Hematopoietic multipotent progenitor cell (in vitro differentiated cells): ENCODE results near the gene ATRN. TPM values are rescaled to one million over a fixed set of nuclear protein-coding genes. Genes with fewer than 3 reads are reported as not detected.

Experiments used
- DNase-seq, 3 donors: peaks; one replicate each; pipeline ENCODE4 v3.0.0-alpha.2; 2011 to 2015; ENCODE audit warnings: low read depth in 2 of 3, low spot score in 2 of 3
- small RNA-seq: library from RNA; depleted of rRNA; stranded (forward); fragments of <200 nt; gene quantifications from one replicate; pipeline ENCODE3, GENCODE V24; 2012
- total RNA-seq: library from RNA; depleted of rRNA; stranded (reverse); fragments of >200 nt; gene quantifications from one replicate; pipeline ENCODE4 v1.2.3, GENCODE V29; 2012

Gene ATRN
- total RNA-seq, 1 donor: 32.3 TPM

DNA sequence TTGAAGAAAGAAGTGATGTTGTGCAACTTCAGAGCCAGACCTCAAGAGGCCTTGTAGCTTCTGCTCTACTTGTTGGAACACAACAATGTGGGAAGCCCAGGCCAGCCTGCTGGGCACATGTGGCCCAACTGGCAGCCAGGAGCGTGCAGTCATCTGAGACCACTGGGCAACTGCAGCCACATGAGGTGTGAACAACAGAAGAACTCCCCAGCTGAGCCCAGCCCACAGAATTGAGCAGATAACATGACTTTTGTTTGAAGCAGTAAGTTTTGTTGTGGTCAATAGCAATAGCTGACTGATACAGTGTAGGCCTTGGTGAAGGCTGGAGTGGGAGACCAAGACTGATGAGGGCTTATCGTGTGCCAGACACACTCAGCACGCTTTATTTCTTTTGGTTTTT lies 219.6 kb downstream of the ATRN start:
- DNase-seq: no peak

DNA sequence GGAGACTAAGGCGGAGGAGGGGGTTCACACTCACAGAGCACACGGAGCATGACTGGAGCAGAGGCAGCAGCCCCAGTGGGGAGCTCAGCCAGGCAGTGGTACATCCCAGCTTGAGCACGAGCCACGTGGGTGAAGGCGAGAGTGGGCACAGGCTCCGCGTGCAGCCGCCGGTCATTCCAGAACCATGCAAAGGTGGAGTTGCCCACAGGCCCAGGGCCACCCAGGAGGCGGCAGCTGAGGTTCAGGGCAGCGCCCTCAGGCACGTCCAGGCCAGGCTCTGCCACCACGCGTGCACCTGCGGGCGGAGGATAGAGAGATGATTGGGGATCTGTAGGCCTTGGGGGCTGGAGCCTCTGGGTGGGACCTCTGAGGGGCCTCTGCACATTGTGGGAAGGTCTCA lies 220.5 kb downstream of the ATRN start:
- DNase-seq: no peak

DNA sequence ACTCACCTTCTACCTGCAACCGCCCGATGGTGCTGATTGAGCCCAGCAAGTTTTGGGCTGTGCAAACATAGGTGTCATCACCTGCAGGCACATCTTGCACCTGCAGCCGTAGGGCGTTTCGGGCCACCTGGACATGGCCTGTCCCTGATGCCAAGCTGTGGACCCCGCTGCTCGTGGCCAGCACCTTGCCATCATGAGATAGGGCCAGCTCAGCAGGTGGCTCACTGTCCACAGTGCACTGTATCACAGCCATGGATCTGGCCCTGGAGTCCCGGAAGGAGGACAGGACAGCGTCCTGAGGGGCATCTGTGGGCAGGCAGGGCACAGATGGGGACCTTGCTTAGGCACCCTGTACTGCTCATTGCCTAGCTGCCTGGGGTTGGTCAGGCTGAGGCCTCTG lies 221.1 kb downstream of the ATRN start:
- no peak for DNase-seq

DNA sequence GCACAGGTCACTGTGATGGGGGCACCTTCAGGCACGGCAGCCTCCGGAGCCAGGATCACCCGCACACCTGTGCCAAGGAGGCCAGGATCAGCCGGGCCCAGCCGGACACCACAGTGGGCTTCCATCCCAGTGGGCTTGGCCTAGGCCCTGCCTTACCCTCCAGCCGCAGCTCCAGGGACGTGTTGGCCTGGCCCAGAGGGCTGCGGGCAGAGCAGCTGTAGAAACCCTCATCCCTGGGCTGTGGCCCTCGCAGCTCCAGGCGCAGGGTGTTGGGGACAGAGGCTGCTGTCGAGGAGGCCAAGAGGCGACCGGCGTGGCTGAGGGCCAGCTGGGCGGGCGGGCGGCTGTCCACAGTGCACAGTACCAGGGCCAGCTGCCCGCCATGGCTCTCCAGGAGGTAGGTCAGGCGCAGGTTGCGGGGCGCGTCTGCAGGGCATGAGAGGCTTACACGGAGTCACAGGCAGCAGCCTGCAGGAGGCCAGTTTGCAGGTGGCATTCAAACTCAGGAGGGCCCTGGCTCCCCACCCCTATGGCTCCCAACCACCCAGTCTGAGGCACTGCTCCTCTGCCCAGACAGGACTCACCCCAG lies 222.0 kb downstream of the ATRN start:
- DNase-seq: no peak

DNA sequence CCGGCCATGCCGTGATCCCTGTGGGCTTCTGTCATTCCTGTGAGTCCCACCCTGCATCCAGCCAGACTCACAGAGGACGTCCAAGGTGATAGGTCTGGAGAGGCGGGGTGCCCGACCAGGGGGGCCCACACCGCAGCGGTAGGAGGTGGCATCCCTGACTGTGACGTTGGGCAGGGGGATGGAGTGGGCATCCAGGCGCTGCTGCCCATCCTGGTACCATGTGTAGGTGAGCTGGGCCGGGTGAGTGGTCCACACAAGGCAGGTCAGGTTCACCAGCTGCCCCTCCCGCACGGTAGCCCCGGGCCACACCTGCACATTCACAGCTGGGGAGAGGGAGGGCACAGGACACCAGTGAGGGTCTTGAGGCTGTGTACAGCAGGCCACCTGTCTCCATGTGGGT lies 222.6 kb downstream of the ATRN start:
- DNase-seq: no peak

DNA sequence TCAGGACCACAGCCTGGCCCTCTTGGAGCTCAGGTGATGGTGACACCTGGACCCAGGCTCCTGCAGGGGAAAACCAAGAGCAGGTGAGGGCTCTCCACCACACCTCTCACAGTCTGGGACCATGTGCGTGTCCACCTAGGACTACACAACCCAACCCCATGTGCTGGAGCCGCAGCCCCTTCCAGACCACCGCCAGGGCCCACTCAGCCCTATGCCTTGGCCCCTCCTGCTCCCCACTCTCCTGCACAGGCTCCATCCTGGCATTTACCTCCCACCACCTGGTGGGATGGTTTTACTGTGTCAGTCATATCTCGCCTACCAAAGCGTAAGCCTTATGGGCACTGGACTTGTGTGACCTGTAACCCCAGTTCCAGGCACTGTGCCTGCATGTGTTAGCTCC lies 224.0 kb downstream of the ATRN start:
- no peak for DNase-seq

DNA sequence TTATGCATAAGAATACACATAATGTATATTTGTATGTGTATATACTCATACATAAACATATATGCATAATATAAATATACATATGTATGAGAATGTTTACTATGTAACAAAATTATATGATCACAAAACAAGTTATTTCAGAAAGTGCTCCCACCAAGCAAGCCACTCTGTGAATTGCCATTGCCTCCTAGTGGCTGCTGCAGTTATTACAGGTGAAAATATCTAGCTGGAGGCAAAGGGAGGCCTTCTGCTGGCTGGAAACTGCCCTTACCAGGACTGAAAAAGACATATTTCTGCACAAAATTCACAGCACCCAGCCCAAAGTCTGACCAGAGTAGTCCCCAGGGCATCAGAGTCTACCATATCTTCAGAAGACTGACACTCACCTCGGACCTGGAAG lies 225.4 kb downstream of the ATRN start:
- peak in 1 of 3 donors; percentile 15 for DNase-seq

DNA sequence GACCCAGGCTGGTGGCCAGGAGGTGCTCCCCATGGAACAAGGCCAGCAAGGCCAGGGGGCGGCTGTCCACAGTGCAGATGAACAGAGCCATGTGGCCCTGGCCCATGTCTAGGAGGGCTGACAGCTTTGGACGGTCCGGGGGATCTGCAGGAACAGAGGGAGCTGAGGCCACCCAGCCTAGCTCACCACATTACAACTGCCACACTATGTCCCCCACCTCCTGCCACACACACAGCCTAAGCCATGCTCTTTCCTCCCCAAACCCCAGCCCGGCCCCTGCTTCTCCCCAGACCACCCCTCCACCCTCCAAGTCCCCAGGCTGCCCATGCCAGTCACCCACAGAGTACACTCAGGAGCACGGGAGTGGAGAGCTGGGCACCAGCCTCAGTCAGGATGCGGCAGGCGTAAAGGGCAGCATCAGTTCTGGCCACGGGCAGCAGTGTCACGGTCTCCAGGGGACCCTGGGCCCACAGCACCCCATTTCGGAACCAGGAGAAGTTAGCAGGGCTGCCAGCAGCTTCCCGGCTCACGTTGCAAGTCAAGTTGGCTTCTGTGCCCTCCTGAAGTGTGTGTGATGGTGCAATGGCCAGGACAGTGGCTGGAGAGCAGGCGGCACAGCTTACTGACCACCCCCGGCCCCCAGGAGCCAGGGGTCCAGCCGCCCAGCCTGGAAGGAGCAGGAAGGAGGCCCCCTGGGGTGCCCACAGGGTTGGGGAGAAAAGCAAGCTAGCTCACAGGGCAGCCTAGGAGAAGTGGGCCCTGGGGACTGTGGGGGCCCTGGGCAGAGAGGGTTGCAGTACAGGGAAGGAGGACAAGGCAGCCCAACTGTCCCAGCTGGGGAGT lies 226.1 kb downstream of the ATRN start:
- no peak for DNase-seq

DNA sequence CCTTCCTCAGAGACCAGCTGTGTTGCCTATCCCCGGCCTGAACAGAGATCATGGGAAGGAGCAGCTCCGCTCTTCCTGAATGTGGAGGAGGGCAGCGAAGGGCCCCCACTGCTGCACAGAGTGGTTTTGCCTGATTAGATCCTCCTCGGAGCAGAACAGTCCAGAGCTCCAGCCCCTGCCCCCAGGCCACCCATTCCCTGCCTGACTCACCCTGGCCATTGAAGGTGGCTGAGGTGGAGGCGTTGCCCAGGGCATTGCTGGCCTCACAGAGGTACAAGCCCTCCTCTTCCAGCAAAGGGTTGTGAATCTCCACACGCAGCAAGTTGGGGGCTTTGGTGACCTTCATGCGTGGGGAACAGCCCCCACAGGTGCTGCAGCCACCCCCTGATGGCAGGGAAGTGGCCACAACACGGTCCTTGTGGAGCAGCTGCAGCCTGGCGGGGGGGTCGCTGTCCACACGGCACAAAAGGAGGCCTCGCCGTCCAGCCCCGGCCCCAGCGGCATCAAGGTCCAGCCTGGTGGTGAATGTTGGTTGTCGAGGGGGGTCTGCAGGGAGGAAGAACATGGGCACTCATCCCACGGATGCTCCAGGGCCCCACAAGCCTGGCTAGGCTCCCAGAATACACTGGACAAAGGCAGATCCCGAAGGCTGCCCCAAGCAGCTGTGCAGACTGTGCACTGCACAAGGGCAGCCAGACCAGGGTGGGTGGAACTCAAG lies 226.9 kb downstream of the ATRN start:
- DNase-seq: no peak

DNA sequence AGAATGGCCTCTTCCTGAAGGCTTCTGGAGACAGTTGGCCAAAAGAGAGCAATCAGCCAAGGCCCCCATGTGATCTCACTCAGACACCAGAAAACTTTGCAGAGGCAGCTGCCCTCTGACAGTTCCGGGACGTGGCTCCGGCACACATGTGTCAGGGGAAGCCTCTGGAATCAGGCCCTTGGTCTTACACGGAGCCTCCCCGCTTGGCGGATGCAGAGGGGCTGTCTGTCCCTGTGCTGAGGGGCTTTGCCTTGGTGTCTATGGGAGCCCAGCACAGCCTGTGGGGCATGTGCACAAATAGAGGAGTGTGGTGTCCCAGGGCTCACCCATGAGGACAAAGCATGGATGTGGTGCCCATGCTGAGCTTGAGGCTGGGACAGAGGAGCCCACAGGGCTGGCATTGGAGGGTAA lies 227.8 kb downstream of the ATRN start:
- no peak for DNase-seq

DNA sequence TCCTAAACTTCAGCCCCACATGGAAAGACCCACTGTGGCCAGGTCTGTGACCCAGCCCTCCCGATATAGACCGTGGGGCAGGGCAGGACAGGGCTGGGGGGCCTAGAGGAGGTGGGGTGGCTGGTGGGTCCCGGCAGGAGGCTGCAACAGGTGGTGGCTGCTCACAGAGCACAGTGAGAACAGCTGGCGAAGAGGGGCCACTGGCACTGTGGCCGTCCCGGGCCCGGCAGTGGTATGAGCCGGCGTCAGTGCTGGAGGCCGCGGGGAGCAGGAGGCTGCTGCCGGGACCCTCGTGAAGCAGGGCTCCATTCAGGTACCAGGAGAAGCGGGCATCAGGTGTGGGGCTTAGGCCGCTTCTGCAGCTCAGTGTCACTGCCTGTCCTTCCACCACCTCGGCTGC lies 228.2 kb downstream of the ATRN start:
- DNase-seq: no peak

Small RNA genes within 50 kb of the gene (small RNA-seq; reads per million reads assigned to genes)
- not detected for gene AL353193.1

Other genes starting within 250 kb of the ATRN start
- gene SLC4A11, start 231.8 kb upstream of the ATRN start, total RNA-seq: 0.27 TPM
- 9.7 TPM for gene DNAAF9, start 63.3 kb upstream of the ATRN start, total RNA-seq
- gene GFRA4, start 192.4 kb downstream of the ATRN start, total RNA-seq: not detected
- not detected for gene ADAM33, start 211.0 kb downstream of the ATRN start, total RNA-seq
- under 0.01 TPM for gene SIGLEC1, start 241.6 kb downstream of the ATRN start, total RNA-seq